Parathyroid adenoma (tissue), 2 donors: ENCODE results near the gene TFB1M.

Experiments
- H2AFZ ChIP-seq: fragments of 300-600 bp; sonication (generic); one replicate; pipeline ENCODE4 v1.7.0; 2017; ENCODE audit warnings: antibody characterized with exemption, mild to moderate bottlenecking
- H3K27ac ChIP-seq: fragments of 300-600 bp; sonication (generic); one replicate; pipeline ENCODE4 v1.7.0; 2017
- H3K27me3 ChIP-seq: fragments of 300-600 bp; sonication (generic); one replicate; pipeline ENCODE4 v1.7.0; 2017; ENCODE audit warnings: low read length; ENCODE audit not compliant: control insufficient read depth, insufficient read depth
- H3K36me3 ChIP-seq: fragments of 300-600 bp; sonication (generic); one replicate; pipeline ENCODE4 v1.7.0; 2017; ENCODE audit warnings: low read length; ENCODE audit not compliant: control insufficient read depth, insufficient read depth
- H3K4me1 ChIP-seq: fragments of 300-600 bp; sonication (generic); one replicate; pipeline ENCODE4 v1.7.0; 2017; ENCODE audit warnings: control low read depth
- H3K4me2 ChIP-seq: fragments of 300-600 bp; sonication (generic); one replicate; pipeline ENCODE4 v1.7.0; 2017; ENCODE audit warnings: low read length
- H3K4me3 ChIP-seq: fragments of 300-600 bp; sonication (generic); one replicate; pipeline ENCODE4 v1.7.0; 2017; ENCODE audit warnings: low read depth, low read length
- H3K79me2 ChIP-seq: fragments of 300-600 bp; sonication (generic); one replicate; pipeline ENCODE4 v1.7.0; 2017; ENCODE audit warnings: control low read depth
- H3K9ac ChIP-seq: fragments of 300-600 bp; sonication (generic); one replicate; pipeline ENCODE4 v1.7.0; 2017; ENCODE audit warnings: mild to moderate bottlenecking
- H3K9me3 ChIP-seq: fragments of 300-600 bp; sonication (generic); one replicate; pipeline ENCODE4 v1.7.0; 2017; ENCODE audit warnings: low read length; ENCODE audit not compliant: control insufficient read depth
- CTCF ChIP-seq: fragments of 300-600 bp; sonication (generic); IDR thresholded peaks from one replicate; pipeline ENCODE4 v1.7.0; 2017; ENCODE audit warnings: antibody characterized with exemption, mild to moderate bottlenecking
- donor health status: primary hyperparathyroidism.

The TFB1M gene

GRCh38 chr6:155212616-155213380 is 101.5 kb downstream of the TFB1M start:
- Histone ChIP-seq H3K4me2 (no peak overlapping the region), H3K4me3 (no peak overlapping the region), H3K4me1 (no peaks in the 10 kb centered on the region), H3K9ac (no peak overlapping the region), H3K27me3 (no peaks in the 10 kb centered on the region), H3K79me2 (no peaks in the 10 kb centered on the region), H2AFZ (no peak overlapping the region), H3K9me3 (no peaks in the 10 kb centered on the region), H3K27ac (no peak overlapping the region), H3K36me3 (no peaks in the 10 kb centered on the region)
- TF ChIP-seq CTCF: no peak

GRCh38 chr6:155212106-155212505 is 102.2 kb downstream of the TFB1M start:
- Histone ChIP-seq H3K27me3 (no peaks in the 10 kb centered on the region), H3K4me3 (no peak overlapping the region), H3K4me1 (no peaks in the 10 kb centered on the region), H2AFZ (no peak overlapping the region), H3K79me2 (no peaks in the 10 kb centered on the region), H3K9ac (no peak overlapping the region), H3K36me3 (no peaks in the 10 kb centered on the region), H3K4me2 (no peak overlapping the region), H3K9me3 (no peaks in the 10 kb centered on the region), H3K27ac (no peak overlapping the region)
- TF ChIP-seq CTCF: no peak

GRCh38 chr6:155207223-155207622 is 107.1 kb downstream of the TFB1M start:
- no peaks in the 10 kb centered on the region for H3K9me3 ChIP-seq
- no peaks in the 10 kb centered on the region for H3K79me2 ChIP-seq
- no peaks in the 10 kb centered on the region for H3K4me1 ChIP-seq
- no peak overlapping the region for H2AFZ ChIP-seq
- no peak for TF ChIP-seq CTCF
- H3K27ac ChIP-seq: no peak overlapping the region
- H3K4me2 ChIP-seq: no peak overlapping the region
- no peaks in the 10 kb centered on the region for H3K36me3 ChIP-seq
- no peaks in the 10 kb centered on the region for H3K27me3 ChIP-seq
- no peak overlapping the region for H3K4me3 ChIP-seq
- H3K9ac ChIP-seq: no peak overlapping the region
